HCT116 (cell line): Measurements from ENCODE around the gene WNT2. TPM values are rescaled to one million over a fixed set of nuclear protein-coding genes. Genes with fewer than 3 reads are reported as not detected.

Experiments
- ATAC-seq: fragments of 200-7000 bp; cut with Tn5 transposase; 2 replicates; pipeline ENCODE4 v1.9.1; 2020; ENCODE audit warnings: mild to moderate bottlenecking, moderate library complexity
- BruUV-seq: library from RNA; stranded (reverse); fragments of 400-500 nt; replicated peaks from 2 replicates; lab custom pipeline; 2021; lab: Mats Ljungman, UMichigan
- CTCF ChIA-PET: fragments of 300-600 bp; sonication (Branson Sonifier 250); formaldehyde crosslinking; loops from one replicate; lab custom pipeline; 2021; ENCODE audit warnings: antibody characterized with exemption; lab: Charles Lee
- POLR2A ChIA-PET: fragments of 300-600, 350-600 bp; sonication (Branson Sonifier 250); formaldehyde crosslinking; loops from one replicate; lab custom pipeline; 2021; ENCODE audit warnings: antibody characterized with exemption; lab: Charles Lee
- RAD21 ChIA-PET, 2 experiments: fragments of 300-600 bp; sonication (Branson Sonifier 250); formaldehyde crosslinking; loops; one replicate each; lab custom pipeline; 2023; ENCODE audit warnings: low total read pairs in 2 of 2; ENCODE audit not compliant: uncharacterized antibody in 2 of 2, unreplicated experiment in 2 of 2, low non-redundant PET in 1 of 2; lab: Charles Lee
- DNase-seq: peaks from one replicate; pipeline ENCODE4 v3.0.0-alpha.2; 2010; ENCODE audit warnings: low read depth, low spot score
- H2AFZ ChIP-seq: fragments of 200-600 bp; shearing (Covaris generic), sonication (generic); 2 replicates; pipeline ENCODE4 v1.6.1; 2017; ENCODE audit warnings: low read depth, mixed run types, mixed read lengths, antibody characterized with exemption, low read length; ENCODE audit not compliant: poor library complexity, severe bottlenecking
- H3K27ac ChIP-seq: 2 replicates; pipeline ENCODE4 v1.5.1; 2012; ENCODE audit warnings: low read depth, low read length
- H3K27me3 ChIP-seq: fragments of 200-600 bp; sonication (generic); 2 replicates; pipeline ENCODE4 v1.6.1; 2016; ENCODE audit warnings: mixed run types, low read length, mixed read lengths; ENCODE audit not compliant: insufficient read depth
- H3K36me3 ChIP-seq, 2 experiments: fragments of 200-500 bp in 1 of 2; fragments of 200-600 bp in 1 of 2; sonication (Bioruptor generic) in 1 of 2; sonication (generic) in 1 of 2; 2 replicates each; pipeline versions ENCODE4 v1.5.1 to v1.6.1; 2014 to 2016; ENCODE audit warnings: low read length in 2 of 2, inconsistent platforms in 1 of 2, mixed read lengths in 1 of 2, mixed run types in 1 of 2; ENCODE audit not compliant: insufficient read depth in 2 of 2, control insufficient read depth in 1 of 2
- H3K4me1 ChIP-seq, 2 experiments: fragments of 200-600 bp in 1 of 2; sonication (generic) in 1 of 2; 2 replicates each; pipeline versions ENCODE4 v1.5.1 to v1.6.1; 2012 to 2017; ENCODE audit warnings: low read length in 2 of 2, inconsistent platforms in 1 of 2, mild to moderate bottlenecking in 1 of 2, mixed read lengths in 1 of 2, mixed run types in 1 of 2, moderate library complexity in 1 of 2; ENCODE audit not compliant: insufficient read depth in 2 of 2, control insufficient read depth in 1 of 2
- H3K4me2 ChIP-seq: fragments of 200-600 bp; sonication (generic); 2 replicates; pipeline ENCODE4 v1.6.1; 2017; ENCODE audit warnings: mixed run types, low read length, mixed read lengths
- H3K4me3 ChIP-seq, 2 experiments: fragments of 200-600 bp in 1 of 2; sonication (generic) in 1 of 2; replicated peaks in 1 of 2; 2 replicates each; pipeline ENCODE4 v1.5.1; 2011 to 2016; ENCODE audit warnings: low read length in 2 of 2, control low read depth in 1 of 2, low read depth in 1 of 2, mild to moderate bottlenecking in 1 of 2, mixed read lengths in 1 of 2, mixed run types in 1 of 2
- H3K79me2 ChIP-seq: fragments of 200-600 bp; sonication (generic); 2 replicates; pipeline ENCODE4 v1.6.1; 2017; ENCODE audit warnings: mild to moderate bottlenecking, mixed run types, low read length, moderate library complexity, mixed read lengths; ENCODE audit not compliant: insufficient read depth
- H3K9ac ChIP-seq: fragments of 200-600 bp; sonication (generic); 2 replicates; pipeline ENCODE4 v1.6.1; 2016; ENCODE audit warnings: low read length, mixed read lengths
- H3K9me2 ChIP-seq: fragments of 200-600 bp; sonication (generic), shearing (Covaris generic); 2 replicates; pipeline ENCODE4 v1.6.1; 2017; ENCODE audit warnings: mixed run types, mild to moderate bottlenecking, moderate library complexity; ENCODE audit not compliant: insufficient read depth
- H3K9me3 ChIP-seq, 2 experiments: fragments of 200-500 bp in 1 of 2; fragments of 200-600 bp in 1 of 2; sonication (Bioruptor generic) in 1 of 2; sonication (generic) in 1 of 2; 2 replicates each; pipeline ENCODE4 v1.6.1; 2014 to 2017; ENCODE audit warnings: low read length in 2 of 2, mixed read lengths in 2 of 2, inconsistent platforms in 1 of 2, low read depth in 1 of 2, mild to moderate bottlenecking in 1 of 2, mixed run types in 1 of 2, moderate library complexity in 1 of 2; ENCODE audit not compliant: control insufficient read depth in 1 of 2, insufficient read depth in 1 of 2
- H4K20me1 ChIP-seq: fragments of 200-600 bp; sonication (generic), shearing (Covaris generic); 2 replicates; pipeline ENCODE4 v1.6.1; 2017; ENCODE audit warnings: mixed run types, mild to moderate bottlenecking, moderate library complexity; ENCODE audit not compliant: insufficient read depth
- CBX3 ChIP-seq: IDR thresholded peaks from 2 replicates; pipeline ENCODE4 v1.6.1; 2012; ENCODE audit warnings: low read depth
- CEBPB ChIP-seq: IDR thresholded peaks from 2 replicates; pipeline ENCODE4 v1.6.1; 2012; ENCODE audit warnings: low read depth
- MAX ChIP-seq: IDR thresholded peaks from 2 replicates; pipeline ENCODE4 v1.6.1; 2012
- POLR2A ChIP-seq: IDR thresholded peaks from 2 replicates; pipeline ENCODE4 v1.7.0; 2011; ENCODE audit warnings: borderline replicate concordance; ENCODE audit not compliant: insufficient read depth, insufficient read length; ENCODE audit errors: extremely low read depth
- POLR2AphosphoS5 ChIP-seq: IDR thresholded peaks from 2 replicates; pipeline ENCODE4 v1.6.1; 2011; ENCODE audit warnings: mild to moderate bottlenecking, low read depth, low read length, moderate library complexity
- SIN3A ChIP-seq: IDR thresholded peaks from 2 replicates; pipeline ENCODE4 v1.6.1; 2012; ENCODE audit warnings: low read depth
- SP1 ChIP-seq: IDR thresholded peaks from 2 replicates; pipeline ENCODE4 v1.6.1; 2012; ENCODE audit warnings: low read depth
- YY1 ChIP-seq: IDR thresholded peaks from 2 replicates; pipeline ENCODE4 v1.6.1; 2011; ENCODE audit warnings: low read length, low read depth, moderate library complexity, mild to moderate bottlenecking; ENCODE audit not compliant: insufficient replicate concordance; ENCODE audit errors: extremely low read depth
- ZBTB33 ChIP-seq: IDR thresholded peaks from 2 replicates; pipeline ENCODE4 v1.6.1; 2011; ENCODE audit warnings: mild to moderate bottlenecking, low read length, moderate library complexity; ENCODE audit not compliant: insufficient replicate concordance; ENCODE audit errors: extremely low read depth
- intact Hi-C: fragments of 100-400 bp; cut with micrococcal nuclease; formaldehyde crosslinking; loops from 2 replicates; pipeline ENCODE4 v1.10.0; 2022
- total RNA-seq: library from RNA; stranded (reverse); gene quantifications from one replicate; pipeline ENCODE4 v1.2.1, GENCODE V29; 2021; ENCODE audit not compliant: unreplicated experiment

Gene WNT2
- total RNA-seq, 1 experiment from 2014 or later = 0.12 TPM

- no peak for TF ChIP-seq MAX
- no peak for TF ChIP-seq CBX3
- TF ChIP-seq SIN3A = no peak
- no peak for TF ChIP-seq YY1
- TF ChIP-seq POLR2AphosphoS5 = no peak
- no peak for TF ChIP-seq SP1
- no peak for TF ChIP-seq ZBTB33
- TF ChIP-seq POLR2A = no peak
- TF ChIP-seq, all 23 proteins: peak for 0
- no peak for ATAC-seq
These were observed 3.0 kb upstream of the WNT2 start for GRCh38 chr7:117325836-117326235.

DNA sequence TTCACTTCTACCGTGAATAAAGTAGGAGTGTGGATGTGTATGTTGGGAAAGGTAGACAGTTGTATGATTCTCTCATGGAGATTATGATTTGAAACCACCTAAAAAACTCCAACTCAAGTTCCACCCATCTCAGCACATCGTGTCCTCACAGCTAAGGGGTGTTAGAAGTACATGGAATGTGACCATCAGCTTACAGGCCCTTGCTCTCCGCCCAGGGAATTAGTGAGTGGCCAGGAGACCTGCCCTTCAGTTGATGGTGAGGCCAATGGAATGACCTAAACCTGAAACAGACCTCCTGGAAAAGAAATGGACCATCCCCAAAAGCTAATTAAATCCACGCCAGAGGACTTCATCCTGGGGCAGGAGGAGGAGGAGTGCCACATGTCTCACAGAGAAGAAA is 2.1 kb upstream of the WNT2 start:
- DNase-seq = no peak
- no peaks in the 10 kb centered on the region for H3K4me1 ChIP-seq
- no peaks in the 10 kb centered on the region for H3K9me2 ChIP-seq
- CTCF ChIA-PET = no interaction called here
- no peak for TF ChIP-seq CBX3
- no peak for TF ChIP-seq CEBPB
- no peak for TF ChIP-seq POLR2AphosphoS5
- TF ChIP-seq, all 23 proteins: peak for 0
- Histone ChIP-seq H2AFZ (no peak overlapping the region), H3K4me2 (no peak overlapping the region), H4K20me1 (no peaks in the 10 kb centered on the region), H3K9ac (no peak overlapping the region), H3K27me3 (no peaks in the 10 kb centered on the region), H3K9me3 (peaks cover 0 to 7% of the 10 kb centered on the region in 2 experiments; a peak in 1 of 4 replicates), H3K79me2 (no peaks in the 10 kb centered on the region), H3K27ac (no peak overlapping the region), H3K36me3 (no peaks in the 10 kb centered on the region), H3K4me3 (no peak overlapping the region)
- RAD21 ChIA-PET = no interaction called here
- POLR2A ChIA-PET = no interaction called here
- no TSS peak for BruUV-seq
- intact Hi-C loops = no loop called here
- no peak for ATAC-seq

More at GRCh38 chr7:117325836-117326235, 3.0 kb upstream of the WNT2 start:
- DNase-seq = no peak
- RAD21 ChIA-PET = no interaction called here
- H3K4me2 ChIP-seq = no peak overlapping the region
- CTCF ChIA-PET = no interaction called here
- H3K9ac ChIP-seq = no peak overlapping the region
- intact Hi-C loops = no loop called here
- no peaks in the 10 kb centered on the region for H4K20me1 ChIP-seq
- no peaks in the 10 kb centered on the region for H3K9me2 ChIP-seq
- H3K27ac ChIP-seq = no peak overlapping the region
- no peaks in the 10 kb centered on the region for H3K36me3 ChIP-seq
- no peak overlapping the region for H2AFZ ChIP-seq
- no peak overlapping the region for H3K4me3 ChIP-seq
- H3K79me2 ChIP-seq = no peaks in the 10 kb centered on the region
- H3K27me3 ChIP-seq = no peaks in the 10 kb centered on the region
- H3K4me1 ChIP-seq = no peaks in the 10 kb centered on the region
- BruUV-seq = no TSS peak
- POLR2A ChIA-PET = no interaction called here
- H3K9me3 ChIP-seq = peaks cover 0 to 7% of the 10 kb centered on the region in 2 experiments; a peak in 1 of 4 replicates
